Measurements from ENCODE around the gene SMARCD1. TPM values are rescaled to one million over a fixed set of nuclear protein-coding genes. Genes with fewer than 3 reads are reported as not detected.
A peak's percentile ranks its signal among the peaks of the same experiment; 100 is the strongest.

Gene SMARCD1
- total and polyA plus RNA-seq, 9 of the 15 experiments (the other 6 are each of a cell fraction or from before 2014, with no cell fraction given): 0.86 to 91.7 (median 48.0) TPM

DNA sequence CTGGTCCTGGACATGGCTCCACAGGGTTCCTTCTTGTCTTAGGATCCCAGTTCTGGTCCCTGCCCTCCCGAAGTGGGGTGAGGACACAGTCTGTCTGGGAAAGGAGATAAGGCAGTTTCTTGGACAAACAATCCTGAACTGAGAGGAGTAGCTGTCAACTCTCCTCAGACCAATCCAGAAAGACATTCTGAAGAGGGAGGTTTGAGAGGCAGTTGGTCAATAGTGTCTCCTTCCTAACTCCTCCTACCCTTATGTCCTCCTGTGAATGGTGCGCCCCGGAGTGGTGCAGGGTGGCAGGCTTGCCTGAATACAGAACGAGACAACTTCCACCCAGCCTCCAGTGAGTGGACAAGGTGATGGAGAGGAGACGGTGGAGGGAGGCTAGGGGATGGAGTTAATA lies 43.2 kb upstream of the SMARCD1 start (continued):
- TF ChIP-seq DMBX1 (CRISPR knock-in tag; IDR thresholded peaks at IDR 0.05; ENCODE audit: borderline replicate concordance): no peak
- TF ChIP-seq, protein P1, sequence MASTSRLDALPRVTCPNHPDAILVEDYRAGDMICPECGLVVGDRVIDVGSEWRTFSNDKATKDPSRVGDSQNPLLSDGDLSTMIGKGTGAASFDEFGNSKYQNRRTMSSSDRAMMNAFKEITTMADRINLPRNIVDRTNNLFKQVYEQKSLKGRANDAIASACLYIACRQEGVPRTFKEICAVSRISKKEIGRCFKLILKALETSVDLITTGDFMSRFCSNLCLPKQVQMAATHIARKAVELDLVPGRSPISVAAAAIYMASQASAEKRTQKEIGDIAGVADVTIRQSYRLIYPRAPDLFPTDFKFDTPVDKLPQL (IDR thresholded peaks at IDR 0.05; ENCODE audit: extremely low read depth, insufficient read length): no peak
- TF ChIP-seq, protein P2, sequence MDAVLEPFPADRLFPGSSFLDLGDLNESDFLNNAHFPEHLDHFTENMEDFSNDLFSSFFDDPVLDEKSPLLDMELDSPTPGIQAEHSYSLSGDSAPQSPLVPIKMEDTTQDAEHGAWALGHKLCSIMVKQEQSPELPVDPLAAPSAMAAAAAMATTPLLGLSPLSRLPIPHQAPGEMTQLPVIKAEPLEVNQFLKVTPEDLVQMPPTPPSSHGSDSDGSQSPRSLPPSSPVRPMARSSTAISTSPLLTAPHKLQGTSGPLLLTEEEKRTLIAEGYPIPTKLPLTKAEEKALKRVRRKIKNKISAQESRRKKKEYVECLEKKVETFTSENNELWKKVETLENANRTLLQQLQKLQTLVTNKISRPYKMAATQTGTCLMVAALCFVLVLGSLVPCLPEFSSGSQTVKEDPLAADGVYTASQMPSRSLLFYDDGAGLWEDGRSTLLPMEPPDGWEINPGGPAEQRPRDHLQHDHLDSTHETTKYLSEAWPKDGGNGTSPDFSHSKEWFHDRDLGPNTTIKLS (IDR thresholded peaks at IDR 0.05; ENCODE audit: borderline replicate concordance, low read depth): no peak
- TF ChIP-seq ZFX (CRISPR knock-in tag; IDR thresholded peaks at IDR 0.05): no peak
- TF ChIP-seq, protein P3, sequence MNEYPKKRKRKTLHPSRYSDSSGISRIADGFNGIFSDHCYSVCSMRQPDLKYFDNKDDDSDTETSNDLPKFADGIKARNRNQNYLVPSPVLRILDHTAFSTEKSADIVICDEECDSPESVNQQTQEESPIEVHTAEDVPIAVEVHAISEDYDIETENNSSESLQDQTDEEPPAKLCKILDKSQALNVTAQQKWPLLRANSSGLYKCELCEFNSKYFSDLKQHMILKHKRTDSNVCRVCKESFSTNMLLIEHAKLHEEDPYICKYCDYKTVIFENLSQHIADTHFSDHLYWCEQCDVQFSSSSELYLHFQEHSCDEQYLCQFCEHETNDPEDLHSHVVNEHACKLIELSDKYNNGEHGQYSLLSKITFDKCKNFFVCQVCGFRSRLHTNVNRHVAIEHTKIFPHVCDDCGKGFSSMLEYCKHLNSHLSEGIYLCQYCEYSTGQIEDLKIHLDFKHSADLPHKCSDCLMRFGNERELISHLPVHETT (CRISPR knock-in tag; conservative IDR thresholded peaks at IDR 0.05 in 1 of 2, IDR thresholded peaks at IDR 0.05 in 1 of 2): no peak
- TF ChIP-seq, protein P4, sequence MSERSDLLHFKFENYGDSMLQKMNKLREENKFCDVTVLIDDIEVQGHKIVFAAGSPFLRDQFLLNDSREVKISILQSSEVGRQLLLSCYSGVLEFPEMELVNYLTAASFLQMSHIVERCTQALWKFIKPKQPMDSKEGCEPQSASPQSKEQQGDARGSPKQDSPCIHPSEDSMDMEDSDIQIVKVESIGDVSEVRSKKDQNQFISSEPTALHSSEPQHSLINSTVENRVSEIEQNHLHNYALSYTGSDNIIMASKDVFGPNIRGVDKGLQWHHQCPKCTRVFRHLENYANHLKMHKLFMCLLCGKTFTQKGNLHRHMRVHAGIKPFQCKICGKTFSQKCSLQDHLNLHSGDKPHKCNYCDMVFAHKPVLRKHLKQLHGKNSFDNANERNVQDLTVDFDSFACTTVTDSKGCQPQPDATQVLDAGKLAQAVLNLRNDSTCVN (CRISPR knock-in tag; IDR thresholded peaks at IDR 0.05): no peak
- no peak for TF ChIP-seq HNRNPK (IDR thresholded peaks at IDR 0.05; ENCODE audit: low read depth, low read length, poor library complexity, severe bottlenecking)
- no peak for TF ChIP-seq ZNF184 (CRISPR knock-in tag; IDR thresholded peaks at IDR 0.05)
- TF ChIP-seq PHF8 (IDR thresholded peaks at IDR 0.05; ENCODE audit: borderline replicate concordance, low read length): peak; percentile 19; the same call in 1 of the 2 replicates
- TF ChIP-seq SREBF2 (CRISPR knock-in tag; IDR thresholded peaks at IDR 0.05): no peak
- TF ChIP-seq RBBP5 (IDR thresholded peaks at IDR 0.05; ENCODE audit: borderline replicate concordance, insufficient read depth, low read length, poor library complexity, severe bottlenecking): no peak
- TF ChIP-seq, protein P5, sequence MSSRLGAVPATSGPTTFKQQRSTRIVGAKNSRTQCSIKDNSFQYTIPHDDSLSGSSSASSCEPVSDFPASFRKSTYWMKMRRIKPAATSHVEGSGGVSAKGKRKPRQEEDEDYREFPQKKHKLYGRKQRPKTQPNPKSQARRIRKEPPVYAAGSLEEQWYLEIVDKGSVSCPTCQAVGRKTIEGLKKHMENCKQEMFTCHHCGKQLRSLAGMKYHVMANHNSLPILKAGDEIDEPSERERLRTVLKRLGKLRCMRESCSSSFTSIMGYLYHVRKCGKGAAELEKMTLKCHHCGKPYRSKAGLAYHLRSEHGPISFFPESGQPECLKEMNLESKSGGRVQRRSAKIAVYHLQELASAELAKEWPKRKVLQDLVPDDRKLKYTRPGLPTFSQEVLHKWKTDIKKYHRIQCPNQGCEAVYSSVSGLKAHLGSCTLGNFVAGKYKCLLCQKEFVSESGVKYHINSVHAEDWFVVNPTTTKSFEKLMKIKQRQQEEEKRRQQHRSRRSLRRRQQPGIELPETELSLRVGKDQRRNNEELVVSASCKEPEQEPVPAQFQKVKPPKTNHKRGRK (tag; IDR thresholded peaks at IDR 0.05): no peak
- no peak for TF ChIP-seq FOXK1 (CRISPR knock-in tag; IDR thresholded peaks at IDR 0.05; ENCODE audit: borderline replicate concordance)
- peak in 1 of 2 experiments; percentile 60; a peak in 2 of 4 replicates for TF ChIP-seq TRIM24 (IDR thresholded peaks at IDR 0.05)
- TF ChIP-seq ZNF444 (CRISPR knock-in tag; IDR thresholded peaks at IDR 0.05): no peak
- no peak for TF ChIP-seq ADNP (tag; IDR thresholded peaks at IDR 0.05)
- TF ChIP-seq, protein P6, sequence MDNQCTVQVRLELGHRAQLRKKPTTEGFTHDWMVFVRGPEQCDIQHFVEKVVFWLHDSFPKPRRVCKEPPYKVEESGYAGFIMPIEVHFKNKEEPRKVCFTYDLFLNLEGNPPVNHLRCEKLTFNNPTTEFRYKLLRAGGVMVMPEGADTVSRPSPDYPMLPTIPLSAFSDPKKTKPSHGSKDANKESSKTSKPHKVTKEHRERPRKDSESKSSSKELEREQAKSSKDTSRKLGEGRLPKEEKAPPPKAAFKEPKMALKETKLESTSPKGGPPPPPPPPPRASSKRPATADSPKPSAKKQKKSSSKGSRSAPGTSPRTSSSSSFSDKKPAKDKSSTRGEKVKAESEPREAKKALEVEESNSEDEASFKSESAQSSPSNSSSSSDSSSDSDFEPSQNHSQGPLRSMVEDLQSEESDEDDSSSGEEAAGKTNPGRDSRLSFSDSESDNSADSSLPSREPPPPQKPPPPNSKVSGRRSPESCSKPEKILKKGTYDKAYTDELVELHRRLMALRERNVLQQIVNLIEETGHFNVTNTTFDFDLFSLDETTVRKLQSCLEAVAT (IDR thresholded peaks at IDR 0.05): no peak
- TF ChIP-seq SNRNP70 (optimal IDR thresholded peaks at IDR 0.05; ENCODE audit: low read depth, low read length): no peak
- no peak for TF ChIP-seq POLR2G (IDR thresholded peaks at IDR 0.05; ENCODE audit: low read depth, low read length)
- TF ChIP-seq HMG20B (CRISPR knock-in tag; IDR thresholded peaks at IDR 0.05): no peak

Data from K562 (cell line).